Measurements from ENCODE around the gene RAD51. TPM values are rescaled to one million over a fixed set of nuclear protein-coding genes. Genes with fewer than 3 reads are reported as not detected.

RAD51 gene
- total and polyA plus RNA-seq, 2 donors (not counting 3 experiments of a cell fraction or from before 2014, with no cell fraction given): 11.1 to 30.9 TPM

DNA sequence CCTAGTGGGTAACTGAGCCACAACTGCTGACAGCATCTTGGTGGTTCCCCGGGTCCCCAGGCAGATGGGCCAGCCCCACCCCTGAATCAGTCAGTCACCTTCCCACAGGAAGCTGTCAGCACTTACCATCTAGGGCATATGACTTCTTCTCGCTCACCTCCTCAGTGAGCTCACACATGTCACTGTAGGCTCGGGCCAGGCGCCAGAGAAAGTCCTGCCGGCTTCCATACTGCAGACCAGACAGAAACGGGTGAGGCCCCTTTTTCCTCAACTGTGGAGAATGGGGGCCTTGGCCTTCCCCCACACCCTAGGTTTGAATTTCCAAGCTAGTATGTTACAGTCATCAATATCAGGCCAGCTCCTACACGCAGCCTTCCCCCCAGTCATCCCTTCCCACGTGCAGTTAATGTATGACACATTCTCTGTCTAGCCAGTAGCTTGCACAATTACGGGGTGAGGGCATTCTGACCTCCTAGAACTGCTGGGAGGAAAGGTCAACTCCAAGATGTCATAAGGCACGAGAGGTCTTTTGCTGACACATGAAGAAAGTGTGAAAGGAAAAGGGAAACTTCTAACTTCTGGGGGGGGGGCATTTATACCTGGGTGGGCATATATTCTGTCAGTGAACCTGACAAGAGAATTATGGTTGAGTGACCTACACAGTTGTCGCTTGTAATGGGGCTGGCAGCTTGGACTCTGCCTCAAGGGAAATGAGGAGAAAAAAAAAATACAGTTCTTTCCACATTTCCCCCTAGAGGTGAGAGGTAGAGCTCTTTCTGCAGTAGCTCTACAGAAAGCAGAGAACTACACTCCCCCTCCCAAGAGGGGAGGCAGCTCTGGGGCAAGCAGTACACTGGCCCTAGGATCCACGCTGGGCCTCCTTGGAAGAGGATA lies 49.2 kb downstream of the RAD51 start:
- no peaks in the 10 kb centered on the region for H3K27me3 ChIP-seq (ENCODE audit: control insufficient read depth in 2 of 2, insufficient read depth in 2 of 2, low read length in 2 of 2)
- no peaks in the 10 kb centered on the region for H3K4me1 ChIP-seq (ENCODE audit: control insufficient read depth, extremely low read depth, insufficient read depth, low read length)
- FAIRE-seq (no peak), DNase-seq (ENCODE audit: low read depth, low spot score) (no peak)
- no peaks in the 10 kb centered on the region for H3K9me3 ChIP-seq (replicated peaks; ENCODE audit: control insufficient read depth, insufficient read depth, low read length)
- no peak overlapping the region for H2AFZ ChIP-seq (ENCODE audit: low read depth, low read length)
- dilution Hi-C loops (cut with MboI; ENCODE audit: extremely low pct_ligation_motif_present, low sequenced_read_pairs) (no loop called here), intact Hi-C loops (cut with micrococcal nuclease) (no loop called here)
- no peak for TF ChIP-seq POLR2AphosphoS5 (IDR thresholded peaks at IDR 0.05; ENCODE audit: insufficient read depth, low read depth, low read length)
- TF ChIP-seq MYC (IDR thresholded peaks at IDR 0.05; ENCODE audit: low read depth, low read length): no peak
- no peak for TF ChIP-seq GATA2 (IDR thresholded peaks at IDR 0.05; ENCODE audit: insufficient read depth, insufficient read length, low read depth, low read length)
- TF ChIP-seq, protein P1, sequence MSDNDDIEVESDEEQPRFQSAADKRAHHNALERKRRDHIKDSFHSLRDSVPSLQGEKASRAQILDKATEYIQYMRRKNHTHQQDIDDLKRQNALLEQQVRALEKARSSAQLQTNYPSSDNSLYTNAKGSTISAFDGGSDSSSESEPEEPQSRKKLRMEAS (IDR thresholded peaks at IDR 0.05; ENCODE audit: insufficient read depth, insufficient read length): no peak
- no peak for TF ChIP-seq CTCF (IDR thresholded peaks at IDR 0.05; ENCODE audit: extremely low read depth in 1 of 2, insufficient read depth in 1 of 2, low read depth in 1 of 2, low read length in 2 of 2)
- no peak for TF ChIP-seq POLR2A (IDR thresholded peaks at IDR 0.05; ENCODE audit: low read depth, low read length)
- no peak for TF ChIP-seq EZH2 (IDR thresholded peaks at IDR 0.05; ENCODE audit: borderline replicate concordance, low read depth, low read length, severe bottlenecking)
- no peak for TF ChIP-seq JUN (IDR thresholded peaks at IDR 0.05; ENCODE audit: borderline replicate concordance, insufficient read depth, insufficient read length, low read depth)
- TF ChIP-seq FOS (IDR thresholded peaks at IDR 0.05; ENCODE audit: borderline replicate concordance, insufficient read depth, low read length): no peak
- no TSS peak for BruUV-seq (replicated peaks)
- ChIA-PET CTCF (interaction anchor here (0.6 to 1.4 kb wide), 8 partner anchors 13 to 154 kb away, joined by 3 to 5 read pairs (median 3); partner anchors contain the start of gene VPS18), POLR2A (interaction anchor here (0.5 kb wide), 1 partner anchor 414 kb away, joined by 7 read pairs; no protein-coding TSS in a partner anchor)
- H3K79me2 ChIP-seq (ENCODE audit: control insufficient read depth, insufficient read depth, low read length): no peaks in the 10 kb centered on the region
- H3K36me3 ChIP-seq (ENCODE audit: control insufficient read depth in 2 of 2, extremely low read depth in 1 of 2, insufficient read depth in 2 of 2, low read length in 2 of 2): peaks cover 11 to 19% of the 10 kb centered on the region in 2 experiments
- H3K9ac ChIP-seq (replicated peaks; ENCODE audit: extremely low read depth, insufficient read depth, low read length): no peak overlapping the region
- no peak overlapping the region for H3K27ac ChIP-seq (ENCODE audit: insufficient read depth, low read depth, low read length)
- no peak overlapping the region for H3K4me2 ChIP-seq (ENCODE audit: insufficient read depth, low read length)
- H4K20me1 ChIP-seq (replicated peaks; ENCODE audit: control insufficient read depth, extremely low read depth, insufficient read depth, low read length): no peaks in the 10 kb centered on the region
- no peak overlapping the region for H3K4me3 ChIP-seq (replicated peaks in 1 of 3; ENCODE audit: insufficient read depth in 1 of 3, low read depth in 1 of 3, low read length in 3 of 3)
- H3K9me1 ChIP-seq (replicated peaks; ENCODE audit: control insufficient read depth, extremely low read depth, insufficient read depth, low read length): no peaks in the 10 kb centered on the region
